GM12874 (cell line): Measurements from ENCODE around the gene COX7A2.

Experiments used
- TF ChIP-seq, protein P1 (sequence below): IDR thresholded peaks from 2 replicates; pipeline ENCODE4 v1.5.1; 2011; ENCODE audit warnings: low read depth, mild to moderate bottlenecking, control low read depth, low read length, moderate library complexity; ENCODE audit not compliant: insufficient read depth

Gene COX7A2

DNA sequence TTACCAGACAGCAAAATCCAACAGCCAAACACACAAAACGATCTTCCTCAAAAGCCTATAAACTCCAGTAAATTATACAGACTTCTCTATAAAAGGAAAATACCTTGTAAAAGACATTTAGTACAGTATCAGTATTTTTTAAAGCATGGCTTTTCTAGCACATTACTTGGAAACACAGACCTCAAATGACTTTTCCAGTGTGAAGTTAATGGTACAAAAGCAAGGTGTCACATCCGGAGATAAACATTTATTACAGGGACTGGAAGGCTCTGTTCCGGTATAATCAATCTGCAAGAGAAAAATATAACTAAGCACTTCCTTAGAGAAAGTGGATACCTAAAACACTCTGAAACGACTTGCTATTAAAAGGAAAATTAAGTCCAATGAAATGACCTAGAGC, 23.9 kb upstream of the COX7A2 start:
- TF ChIP-seq, protein P1, sequence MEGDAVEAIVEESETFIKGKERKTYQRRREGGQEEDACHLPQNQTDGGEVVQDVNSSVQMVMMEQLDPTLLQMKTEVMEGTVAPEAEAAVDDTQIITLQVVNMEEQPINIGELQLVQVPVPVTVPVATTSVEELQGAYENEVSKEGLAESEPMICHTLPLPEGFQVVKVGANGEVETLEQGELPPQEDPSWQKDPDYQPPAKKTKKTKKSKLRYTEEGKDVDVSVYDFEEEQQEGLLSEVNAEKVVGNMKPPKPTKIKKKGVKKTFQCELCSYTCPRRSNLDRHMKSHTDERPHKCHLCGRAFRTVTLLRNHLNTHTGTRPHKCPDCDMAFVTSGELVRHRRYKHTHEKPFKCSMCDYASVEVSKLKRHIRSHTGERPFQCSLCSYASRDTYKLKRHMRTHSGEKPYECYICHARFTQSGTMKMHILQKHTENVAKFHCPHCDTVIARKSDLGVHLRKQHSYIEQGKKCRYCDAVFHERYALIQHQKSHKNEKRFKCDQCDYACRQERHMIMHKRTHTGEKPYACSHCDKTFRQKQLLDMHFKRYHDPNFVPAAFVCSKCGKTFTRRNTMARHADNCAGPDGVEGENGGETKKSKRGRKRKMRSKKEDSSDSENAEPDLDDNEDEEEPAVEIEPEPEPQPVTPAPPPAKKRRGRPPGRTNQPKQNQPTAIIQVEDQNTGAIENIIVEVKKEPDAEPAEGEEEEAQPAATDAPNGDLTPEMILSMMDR, result no peak

DNA sequence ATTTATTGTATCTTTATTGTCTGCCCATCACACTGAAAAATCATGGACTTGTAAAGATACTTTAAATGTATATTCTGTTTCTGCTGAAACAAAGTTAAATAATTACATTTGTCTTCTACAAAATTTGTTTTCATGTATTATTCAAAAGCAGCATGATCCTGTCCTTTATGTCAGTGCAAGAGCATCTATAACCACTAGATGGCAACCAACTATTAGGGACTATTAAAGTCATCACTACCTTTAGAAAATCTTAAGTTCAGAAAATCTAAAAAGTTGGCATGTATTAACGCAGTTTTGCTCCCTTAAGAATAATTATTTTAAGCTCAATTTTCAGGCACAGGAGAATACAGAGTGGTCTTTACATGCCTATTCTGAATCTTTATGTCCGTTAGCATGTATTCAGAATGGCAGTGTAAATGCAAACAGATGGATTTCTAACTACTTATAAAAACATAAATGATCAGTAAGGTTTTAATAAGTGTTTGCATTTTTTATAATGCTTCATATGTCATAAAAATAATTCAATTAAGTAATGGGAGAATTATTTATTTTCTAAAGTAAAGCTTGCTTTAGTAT, 23.2 kb upstream of the COX7A2 start:
- TF ChIP-seq, protein P1, result peak; percentile 51; the same call in 1 of the 2 replicates

DNA sequence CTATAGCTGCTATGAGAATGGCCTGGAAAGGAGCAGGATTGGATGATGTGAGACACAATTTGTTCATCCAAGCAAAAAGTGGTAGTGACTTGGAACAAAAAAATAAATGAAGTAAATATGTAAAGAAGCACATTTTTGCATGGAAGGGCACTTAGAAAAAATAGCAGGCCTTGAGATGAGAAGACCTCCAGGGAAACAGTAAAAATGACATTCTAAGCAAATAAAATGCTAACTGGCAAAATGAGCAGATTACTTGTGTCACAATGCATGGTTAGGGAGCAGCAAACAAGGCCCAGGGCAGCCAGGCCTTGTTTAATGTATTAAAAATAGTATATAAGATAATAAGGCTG, 19.8 kb upstream of the COX7A2 start:
- TF ChIP-seq, protein P1, result no peak

DNA sequence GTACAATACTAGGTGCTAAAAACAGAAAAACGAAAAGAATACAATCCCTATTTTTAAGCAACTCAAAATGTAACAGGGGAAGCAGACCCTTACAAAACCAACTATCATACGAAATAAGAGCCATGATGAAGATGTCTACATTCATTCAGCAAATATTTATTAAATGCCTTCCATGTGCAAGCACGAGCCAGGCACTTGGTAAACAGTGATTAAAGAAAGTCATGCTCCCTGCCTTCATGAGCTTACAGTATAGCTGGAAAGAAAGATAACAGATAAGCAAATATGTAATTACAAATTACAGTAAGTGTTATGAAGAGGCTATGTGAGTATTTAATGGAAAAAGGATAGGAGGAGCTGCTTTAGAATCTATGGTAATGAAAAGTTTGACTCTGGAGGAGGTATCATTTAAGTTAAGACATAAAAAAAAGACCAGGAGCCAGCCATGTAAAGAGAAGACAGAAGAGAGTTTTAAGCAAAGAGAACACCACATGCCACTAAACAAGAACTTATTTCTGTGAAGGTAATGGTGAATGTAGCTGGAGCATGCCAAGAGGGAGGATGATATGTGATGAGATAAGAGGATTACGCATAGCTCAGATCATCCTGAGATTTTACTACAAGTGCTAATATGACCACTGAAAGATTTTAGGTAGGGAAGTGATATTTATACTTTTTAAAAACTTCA, 19.3 kb upstream of the COX7A2 start:
- TF ChIP-seq, protein P1, result no peak

DNA sequence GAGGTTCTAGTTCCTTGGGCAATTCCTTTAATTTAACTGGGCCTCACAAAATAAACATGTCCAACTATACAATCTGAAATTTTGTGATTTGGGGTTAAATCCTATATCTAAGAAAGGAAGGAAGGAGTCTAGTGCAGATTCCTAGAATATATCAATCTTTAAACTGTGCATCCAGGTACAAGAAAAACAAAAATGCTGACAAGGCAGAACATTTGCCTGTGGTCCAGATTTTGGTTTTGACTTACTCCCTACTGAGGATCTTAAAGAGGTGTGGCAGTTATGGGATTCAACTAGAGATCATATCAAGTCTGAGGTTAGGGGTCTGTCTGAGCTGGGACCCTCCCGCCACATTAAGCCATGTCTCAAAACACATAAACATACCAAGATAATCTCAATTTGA, 17.7 kb upstream of the COX7A2 start:
- TF ChIP-seq, protein P1, result no peak

DNA sequence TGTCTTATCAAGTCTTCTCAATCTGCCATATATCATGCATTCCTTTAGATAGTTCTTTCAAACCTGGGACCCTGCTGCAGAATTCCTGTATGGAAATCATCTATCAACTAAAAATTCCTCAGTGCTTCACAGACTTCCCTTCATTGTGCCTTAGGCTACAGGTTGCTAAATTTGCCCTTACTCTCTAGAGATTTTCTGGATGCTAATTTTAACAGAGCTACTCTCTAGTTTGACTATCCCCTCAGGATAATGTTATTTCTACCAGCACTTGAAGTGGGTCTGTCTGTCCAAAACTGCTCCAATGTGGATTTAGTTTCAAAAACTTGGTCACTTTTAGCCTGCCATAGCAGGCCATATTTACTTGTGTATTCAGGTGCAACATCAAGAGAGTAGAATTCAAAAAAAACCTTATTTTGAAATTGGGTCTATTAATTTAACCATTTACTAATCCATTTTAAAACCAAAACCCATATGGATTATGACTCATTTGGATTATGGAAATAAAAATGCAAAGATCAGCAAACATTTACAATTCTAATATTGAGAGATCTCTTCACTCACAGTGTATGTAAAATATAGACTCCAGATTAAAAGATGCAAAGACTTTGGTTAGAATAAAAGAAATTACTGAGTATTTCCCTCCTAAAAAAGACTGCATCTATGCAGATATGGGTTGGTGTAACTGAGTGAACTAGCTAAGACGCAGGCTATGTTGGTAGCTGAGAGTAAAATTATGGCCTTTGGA, 13.9 kb upstream of the COX7A2 start:
- TF ChIP-seq, protein P1, result no peak

DNA sequence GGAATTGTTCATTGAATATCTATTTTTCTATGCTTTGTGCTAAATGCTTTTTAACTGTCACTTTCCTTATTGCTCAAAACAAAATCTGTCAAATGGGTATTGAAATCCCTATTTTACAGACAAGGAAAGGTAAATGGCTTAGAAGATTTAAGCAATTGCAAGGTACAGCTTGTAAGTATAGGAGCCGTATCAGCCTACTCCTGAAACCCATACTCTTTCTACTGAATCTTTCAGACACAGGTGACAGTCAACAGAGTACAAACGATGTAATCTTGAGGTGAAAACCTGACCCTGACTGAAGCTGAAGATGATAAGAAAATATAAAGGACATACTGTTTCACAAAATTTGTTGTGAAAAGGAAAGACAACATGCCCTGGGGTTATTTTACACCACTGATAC, 7.0 kb upstream of the COX7A2 start:
- TF ChIP-seq, protein P1, result no peak
